Measurements from ENCODE around the gene CCDC154.
"Not testable (repeated sequence)": the region's sequence is repeated elsewhere in the genome, so short reads cannot be mapped to it uniquely, and the experiment has no call there.

CCDC154 gene, protein sequence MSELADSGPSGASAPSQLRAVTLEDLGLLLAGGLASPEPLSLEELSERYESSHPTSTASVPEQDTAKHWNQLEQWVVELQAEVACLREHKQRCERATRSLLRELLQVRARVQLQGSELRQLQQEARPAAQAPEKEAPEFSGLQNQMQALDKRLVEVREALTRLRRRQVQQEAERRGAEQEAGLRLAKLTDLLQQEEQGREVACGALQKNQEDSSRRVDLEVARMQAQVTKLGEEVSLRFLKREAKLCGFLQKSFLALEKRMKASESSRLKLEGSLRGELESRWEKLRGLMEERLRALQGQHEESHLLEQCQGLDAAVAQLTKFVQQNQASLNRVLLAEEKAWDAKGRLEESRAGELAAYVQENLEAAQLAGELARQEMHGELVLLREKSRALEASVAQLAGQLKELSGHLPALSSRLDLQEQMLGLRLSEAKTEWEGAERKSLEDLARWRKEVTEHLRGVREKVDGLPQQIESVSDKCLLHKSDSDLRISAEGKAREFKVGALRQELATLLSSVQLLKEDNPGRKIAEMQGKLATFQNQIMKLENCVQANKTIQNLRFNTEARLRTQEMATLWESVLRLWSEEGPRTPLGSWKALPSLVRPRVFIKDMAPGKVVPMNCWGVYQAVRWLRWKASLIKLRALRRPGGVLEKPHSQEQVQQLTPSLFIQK

DNA sequence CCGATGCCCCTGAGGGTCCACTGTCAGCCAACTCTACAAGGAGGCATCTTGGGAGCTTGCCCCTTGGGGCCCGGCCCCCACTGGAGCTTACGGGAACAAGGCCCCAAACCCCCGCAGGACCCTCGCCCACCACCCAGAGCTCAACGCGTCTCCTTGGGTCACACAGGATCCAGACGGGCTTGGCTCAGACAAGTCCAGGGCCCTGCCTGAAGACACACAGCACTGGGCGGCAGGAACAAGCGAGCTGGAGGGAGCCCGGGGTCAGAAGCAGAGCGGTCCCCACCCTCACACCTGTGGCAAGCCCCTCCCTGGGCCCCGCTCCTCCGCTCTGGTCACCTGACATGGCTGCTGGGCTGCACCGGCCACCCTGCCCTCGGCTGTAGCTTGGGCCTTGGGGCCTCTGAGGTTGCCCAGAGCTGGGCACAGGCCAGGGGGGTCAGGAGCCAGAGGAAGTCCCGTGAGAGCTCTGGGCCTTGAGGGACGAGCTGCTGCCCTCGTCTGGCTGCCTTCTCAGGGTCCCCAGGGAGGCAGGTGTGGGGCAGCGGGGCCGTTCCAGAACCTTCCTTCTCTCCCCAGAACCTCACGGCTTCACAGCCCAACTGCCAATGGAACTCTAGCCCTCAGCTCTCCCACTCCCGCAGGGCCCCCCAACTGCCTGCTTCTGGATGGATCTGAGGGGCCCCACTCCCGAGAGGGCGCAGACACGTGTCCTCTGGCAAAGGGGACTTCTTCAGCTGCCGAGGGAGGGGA, at the start of gene CCDC154:
Gene CCDC154, minus strand, starts transcription at position 577 of the 750 bp plus-strand sequence. Its CDS starts 234 bp downstream, at position 343.
- DNase-seq (ENCODE audit: low spot score) = no peak

DNA sequence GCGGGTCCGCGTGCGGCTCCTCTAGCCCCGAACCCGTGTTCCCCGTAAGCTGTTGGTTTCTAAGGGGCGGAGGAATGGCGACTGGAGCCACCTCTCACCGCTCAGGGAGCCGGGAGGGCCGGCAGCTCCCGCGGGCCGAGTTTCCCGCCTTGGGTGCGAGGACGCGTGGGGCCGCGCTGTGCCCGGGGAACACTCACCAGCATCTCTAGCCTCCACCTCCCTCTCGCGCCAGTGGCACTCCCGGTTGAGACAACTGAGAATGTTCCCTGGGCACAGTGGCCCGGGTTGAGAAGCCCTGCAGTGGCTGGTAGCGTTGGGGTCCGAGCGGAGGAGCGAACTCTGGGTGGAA, 49.4 kb upstream of the CCDC154 start:
- DNase-seq (ENCODE audit: low spot score) = peak; percentile 47

DNA sequence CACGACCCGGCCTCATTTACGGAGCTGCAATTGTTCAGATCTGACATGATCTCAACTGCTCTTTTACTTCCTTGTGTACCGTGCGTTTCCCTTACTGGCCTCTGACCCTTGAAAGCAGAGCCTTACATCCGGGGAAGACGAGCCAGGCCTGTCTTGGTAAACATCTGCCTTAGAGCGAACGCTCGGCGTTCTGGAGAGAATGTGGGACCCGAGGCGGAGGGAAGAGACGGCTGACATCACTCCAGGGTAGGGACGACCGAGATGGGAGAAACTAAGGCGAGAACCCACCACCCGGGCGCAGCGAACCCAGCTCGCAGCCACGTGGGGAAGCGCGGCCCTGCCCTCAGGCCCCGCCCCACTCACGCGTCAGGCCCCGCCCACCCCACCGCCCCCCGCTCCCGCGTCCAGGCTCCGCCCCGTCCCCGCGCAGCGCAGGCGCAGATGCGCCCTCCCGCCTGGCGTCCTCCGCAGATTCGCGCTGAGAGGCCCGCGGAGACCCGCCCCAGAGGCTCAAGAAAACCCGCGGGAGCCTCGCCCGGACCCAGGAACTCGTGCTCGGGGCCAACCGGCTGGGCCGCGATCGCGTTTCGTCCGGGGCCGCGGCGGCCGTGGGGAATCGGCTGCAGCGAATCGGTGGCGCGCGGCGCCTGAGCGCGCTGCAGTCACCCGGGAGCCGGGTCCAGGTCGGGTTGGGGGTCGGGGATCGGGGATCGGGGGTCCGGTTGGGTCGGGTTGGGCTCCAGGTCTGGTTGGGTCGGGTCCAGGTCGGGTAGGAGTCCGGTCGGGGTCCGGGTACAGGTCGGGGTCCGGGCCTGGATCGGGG, 48.8 kb upstream of the CCDC154 start, which contains the start of gene TELO2:
Gene TELO2, plus strand, starts transcription at position 438 of the 823 bp plus-strand sequence. CDS start 922 bp downstream, outside the sequence.
- peak; percentile 91 for DNase-seq (ENCODE audit: low spot score)

DNA sequence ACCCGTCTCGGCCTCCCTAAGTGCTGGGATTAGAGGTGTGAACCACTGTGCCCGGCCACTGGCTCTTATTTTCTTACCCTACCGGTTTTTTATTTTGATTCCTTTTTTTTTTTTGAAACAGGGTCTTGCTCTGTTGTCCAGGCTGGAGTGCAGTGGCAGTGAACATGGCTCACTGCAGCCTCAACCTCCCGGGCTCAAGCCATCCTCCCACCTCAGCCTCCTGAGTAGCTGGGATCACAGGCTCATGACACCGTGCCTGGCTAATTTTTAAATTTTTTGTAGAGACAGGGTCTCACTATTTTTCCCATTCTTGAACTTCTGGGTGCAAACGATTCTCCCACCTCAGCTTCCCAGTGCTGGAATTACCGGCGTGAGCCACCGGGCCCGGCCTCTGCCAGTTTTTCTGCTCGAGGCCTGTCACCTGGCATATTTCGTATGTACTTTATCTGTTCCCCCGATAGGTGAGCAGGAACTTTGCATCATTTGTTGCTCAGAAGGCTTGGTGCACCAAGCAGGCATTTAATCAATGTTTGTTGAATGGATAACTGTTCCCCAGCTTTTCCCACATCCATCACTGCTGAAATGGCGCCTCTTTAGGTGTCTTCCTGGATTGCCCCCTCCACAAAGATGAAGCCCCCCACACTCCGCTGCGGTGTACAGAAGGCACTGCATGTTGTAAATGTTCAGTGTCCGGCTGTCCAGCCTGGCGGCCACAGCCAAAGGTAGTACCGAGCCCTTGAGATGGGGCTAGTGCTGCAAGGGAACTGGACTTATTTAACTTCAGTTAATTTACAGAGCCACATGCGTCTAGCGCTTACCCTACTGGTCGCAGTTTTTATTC, 47.9 kb upstream of the CCDC154 start:
- no peak for DNase-seq (ENCODE audit: low spot score)

DNA sequence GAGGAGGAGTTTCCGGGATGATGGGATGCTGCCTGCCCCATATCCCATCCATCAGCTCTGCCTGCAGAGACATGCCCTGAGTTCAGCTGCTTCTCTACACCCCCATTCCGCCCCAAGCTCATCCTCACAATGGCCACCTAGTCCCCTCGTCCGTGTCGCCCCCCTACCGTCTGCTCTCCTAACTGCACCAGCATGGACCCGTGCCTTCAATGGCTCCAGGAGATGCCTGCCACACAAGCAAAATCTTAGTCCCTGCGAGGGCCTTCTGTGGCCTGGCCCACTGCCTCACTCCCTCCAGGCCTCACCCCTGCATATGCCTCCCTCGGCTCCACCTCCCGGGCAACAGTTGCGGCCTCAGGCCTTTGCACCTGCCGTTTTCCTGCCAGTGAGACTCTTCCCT, 47.0 kb upstream of the CCDC154 start:
- no peak for DNase-seq (ENCODE audit: low spot score)

DNA sequence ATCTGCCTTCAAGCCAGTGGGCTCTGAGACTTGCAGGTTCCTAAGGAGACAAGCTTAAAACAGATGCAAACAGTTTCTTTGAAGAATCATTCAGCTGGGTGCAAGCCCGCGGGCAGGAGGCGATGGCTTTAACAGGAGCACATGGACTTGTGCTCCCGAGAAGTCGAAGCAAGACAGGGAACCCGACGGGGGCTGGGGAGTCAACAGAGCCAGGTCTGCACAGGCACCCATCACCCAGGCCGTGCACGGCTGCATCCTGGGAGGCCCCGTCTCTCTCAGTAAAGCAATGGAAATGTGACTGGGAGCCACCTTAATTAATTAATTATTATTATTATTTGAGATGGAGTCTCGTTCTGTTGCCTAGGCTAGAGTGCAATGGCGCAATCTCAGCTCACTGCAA, 44.7 kb upstream of the CCDC154 start:
- DNase-seq (ENCODE audit: low spot score) = no peak

DNA sequence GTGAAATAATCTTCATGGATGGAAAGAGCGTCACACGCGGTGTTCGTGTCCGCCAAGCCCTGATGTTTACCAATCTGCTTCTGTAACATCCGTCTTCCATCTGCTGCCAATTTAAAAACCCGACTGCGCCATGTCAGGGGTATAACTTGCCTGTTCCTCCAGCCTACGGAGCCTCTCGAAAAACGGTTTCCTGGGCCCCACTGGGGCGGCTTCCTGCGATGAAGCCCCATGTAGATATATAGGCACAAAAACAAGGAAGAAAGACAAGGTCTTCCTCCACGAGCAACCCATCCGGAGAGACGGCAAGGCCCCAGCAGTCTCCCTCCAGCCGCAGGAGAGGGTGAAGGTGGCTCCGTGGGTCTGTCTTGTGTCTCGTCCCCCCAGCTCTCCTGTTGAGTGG, 44.3 kb upstream of the CCDC154 start, which contains the start of gene PTX4:
Gene PTX4, minus strand, starts transcription at position 326 of the 400 bp plus-strand sequence. Its CDS starts 35 bp downstream, at position 291.
- DNase-seq (ENCODE audit: low spot score) = no peak

DNA sequence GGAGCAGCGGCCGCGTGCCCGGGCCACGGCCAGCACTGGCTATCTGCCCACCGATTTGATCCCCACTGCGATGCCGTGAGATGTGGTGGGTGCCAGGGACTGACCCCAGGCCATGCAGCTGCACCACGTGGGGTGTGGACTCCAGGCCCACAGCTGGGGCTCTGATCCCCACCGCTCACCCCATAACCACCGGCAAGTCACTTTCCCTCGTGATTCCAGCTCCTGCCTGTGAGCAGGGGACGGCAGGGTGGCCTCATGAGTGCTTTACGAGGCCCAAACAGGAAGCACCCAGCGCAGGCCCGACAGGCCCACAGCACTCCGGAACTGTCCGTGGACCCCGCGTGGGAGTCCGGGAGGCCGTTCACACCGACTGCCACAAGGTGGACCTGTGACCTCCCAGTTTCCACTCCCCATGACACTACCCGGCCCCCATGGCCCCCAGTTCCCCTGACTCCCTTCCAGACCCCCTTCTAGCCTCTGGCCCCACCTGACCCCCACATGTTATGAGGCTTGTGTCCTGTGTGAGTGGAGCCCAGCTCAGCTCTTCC, 43.8 kb upstream of the CCDC154 start:
- no peak for DNase-seq (ENCODE audit: low spot score)

DNA sequence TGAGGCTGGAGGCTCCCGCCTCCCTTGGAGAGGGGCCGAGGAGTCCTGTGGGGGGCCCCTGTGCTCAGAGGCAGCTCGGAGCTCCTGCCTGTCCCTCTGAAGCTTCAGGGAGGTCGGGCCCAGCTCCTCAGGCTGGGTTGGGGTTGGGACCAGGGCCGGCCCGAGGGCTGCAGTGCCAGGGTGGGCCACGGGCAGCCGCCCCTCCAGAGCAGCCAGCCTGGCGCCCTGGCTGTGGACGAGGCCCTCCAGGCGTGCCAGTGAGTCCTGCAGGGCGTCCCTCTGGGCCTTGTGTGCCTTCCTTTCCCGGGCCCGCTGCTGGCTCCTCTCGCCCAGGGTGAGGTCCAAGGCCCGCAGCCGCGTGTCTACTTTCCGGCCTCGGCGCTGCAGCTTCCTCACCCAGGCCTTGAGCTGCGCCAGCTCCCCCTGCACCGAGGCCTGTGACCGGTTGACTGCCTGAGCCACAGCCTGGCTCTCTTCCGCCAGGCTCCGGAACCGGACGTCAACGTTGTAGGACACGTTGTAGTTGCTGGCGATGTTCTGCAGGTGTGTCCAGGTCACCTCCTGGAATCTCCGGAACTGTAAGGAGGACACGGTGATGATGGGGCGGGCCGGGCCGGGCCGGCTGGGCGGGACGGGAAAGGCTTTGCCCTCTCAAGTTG, 43.2 kb upstream of the CCDC154 start:
- no peak for DNase-seq (ENCODE audit: low spot score)

DNA sequence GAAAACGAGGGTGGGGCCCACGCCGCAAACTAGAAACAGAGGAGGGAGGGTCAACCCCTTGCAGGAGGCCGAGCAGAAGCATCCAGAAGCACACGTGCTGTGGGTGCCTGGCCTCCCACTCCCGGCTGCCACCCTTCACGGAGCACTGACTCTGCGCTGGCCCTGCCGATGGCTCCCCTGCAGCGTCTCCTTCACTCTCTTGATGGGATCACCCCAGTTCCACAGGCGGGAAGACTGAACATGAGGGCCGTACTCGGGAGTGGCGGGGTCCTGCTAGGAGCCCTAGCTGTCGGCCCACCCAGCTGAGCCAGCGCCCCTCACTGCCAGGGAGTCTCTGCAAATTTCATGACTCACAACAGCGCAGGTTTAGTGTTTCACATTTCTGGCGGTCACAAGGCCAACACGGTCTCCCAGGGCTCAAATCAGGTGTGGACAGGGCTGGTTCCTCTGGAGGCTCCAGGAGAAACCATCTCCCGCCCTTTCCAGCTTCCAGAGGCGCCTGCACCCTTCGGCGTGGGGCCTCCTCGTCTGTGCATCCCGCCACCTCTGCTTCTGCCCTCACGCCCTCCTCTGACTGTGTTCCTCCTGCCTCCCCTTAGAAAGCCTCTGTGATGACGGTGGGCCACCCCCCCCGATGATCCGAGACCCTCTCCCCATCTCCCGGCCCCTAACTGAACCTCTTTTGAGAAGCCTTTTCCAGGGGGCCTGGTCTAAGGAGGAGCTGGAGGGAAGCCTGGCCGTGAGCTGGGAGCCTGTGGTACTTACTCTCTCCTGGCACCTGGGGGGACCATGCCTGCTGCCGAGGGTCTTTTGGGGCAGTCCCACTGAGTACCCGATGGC, 42.4 kb upstream of the CCDC154 start:
- DNase-seq (ENCODE audit: low spot score) = no peak

DNA sequence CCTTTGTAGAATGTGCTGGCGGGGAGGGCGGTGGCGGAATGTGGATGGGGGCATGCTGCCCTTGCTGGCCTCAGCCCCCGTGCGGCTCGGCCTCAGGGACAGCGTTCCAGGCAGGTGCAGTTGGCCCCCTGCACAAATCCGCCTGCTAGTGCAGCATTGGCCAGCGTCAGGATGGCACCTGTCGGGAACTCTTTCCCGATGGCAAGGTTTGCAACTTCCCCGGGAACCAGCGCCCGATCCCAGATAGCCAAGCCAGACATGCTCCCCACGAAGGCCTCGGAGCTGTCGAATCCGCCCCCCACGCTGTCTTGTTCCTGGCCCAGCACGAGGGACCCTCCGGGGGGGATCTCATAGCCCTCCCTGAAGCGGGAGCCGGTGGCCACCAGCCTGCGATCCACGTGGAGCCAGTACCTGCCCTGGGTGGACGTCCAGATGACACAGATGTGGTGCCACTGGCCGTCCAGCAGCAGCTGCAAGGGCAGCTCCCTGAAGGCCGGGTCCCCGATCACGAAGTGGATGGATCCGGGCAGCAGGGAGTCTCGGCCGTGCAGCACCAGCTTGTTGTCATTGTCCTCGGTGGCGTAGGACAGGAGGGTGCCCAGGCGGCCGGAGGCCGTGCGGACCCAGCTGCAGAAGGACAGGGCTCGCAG, 41.6 kb upstream of the CCDC154 start:
- no peak for DNase-seq (ENCODE audit: low spot score)

DNA sequence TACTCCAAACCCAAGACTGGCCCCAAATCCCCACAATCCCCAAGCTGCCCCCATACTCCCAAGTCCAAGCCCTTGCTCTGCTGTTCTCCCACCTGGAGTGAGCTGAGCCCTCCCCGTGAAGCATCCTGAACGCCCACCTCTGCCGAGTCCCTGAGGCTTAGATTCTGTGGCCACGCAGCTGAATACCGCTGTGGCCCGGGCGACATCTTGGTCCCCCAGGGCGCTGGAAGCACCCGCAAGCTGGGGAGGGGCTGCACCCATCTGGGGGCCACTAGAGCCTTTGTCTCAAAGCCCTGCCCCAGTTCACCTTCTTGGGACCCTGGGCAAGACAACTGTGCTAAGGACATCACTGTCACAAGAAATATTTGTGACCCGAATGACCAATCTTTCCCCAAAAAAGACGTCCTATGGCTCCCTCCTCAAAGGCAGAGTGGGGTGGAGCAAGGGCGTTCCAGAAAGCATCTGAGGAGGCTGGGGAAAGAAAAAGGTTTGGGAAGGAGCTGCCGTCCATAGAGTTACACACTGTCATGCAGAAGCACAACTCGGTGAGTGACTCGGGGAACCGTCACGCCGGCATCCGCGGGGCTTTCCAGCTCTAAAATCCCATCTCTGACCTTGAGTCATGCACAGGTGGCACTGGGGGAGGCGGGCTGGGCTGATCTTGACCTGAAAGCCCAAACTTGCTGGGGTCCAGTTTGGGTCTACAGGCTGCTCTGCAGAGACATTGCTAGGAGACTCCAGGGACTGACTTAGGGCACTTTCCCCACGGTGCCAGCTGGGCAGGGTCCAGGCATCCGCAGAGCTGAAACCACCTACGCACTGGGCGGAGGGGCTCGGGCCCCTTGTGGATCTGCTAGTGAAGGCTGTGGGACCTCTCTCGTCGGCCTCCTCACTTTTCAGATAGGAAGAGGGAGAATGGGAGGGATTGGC, 37.8 kb upstream of the CCDC154 start:
- DNase-seq (ENCODE audit: low spot score) = no peak

DNA sequence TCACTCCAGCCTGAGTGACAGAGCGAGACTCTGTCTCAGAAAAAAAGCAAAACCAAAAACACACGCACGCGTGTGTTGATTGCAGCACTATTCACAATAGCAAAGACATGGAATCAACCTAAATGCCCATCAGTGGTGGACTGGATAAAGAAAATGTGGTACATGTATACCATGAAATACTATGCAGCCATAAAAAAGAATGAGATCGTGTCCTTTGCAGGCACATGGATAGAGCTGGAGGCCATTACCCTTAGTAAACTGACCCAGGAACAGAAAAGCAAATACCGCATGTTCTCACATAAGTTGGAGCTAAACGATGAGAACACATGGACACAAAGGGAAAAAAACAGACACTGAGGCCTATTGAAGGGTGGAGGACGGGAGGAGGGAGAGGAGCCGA, 34.6 kb upstream of the CCDC154 start:
- DNase-seq (ENCODE audit: low spot score) = not testable (repeated sequence)

DNA sequence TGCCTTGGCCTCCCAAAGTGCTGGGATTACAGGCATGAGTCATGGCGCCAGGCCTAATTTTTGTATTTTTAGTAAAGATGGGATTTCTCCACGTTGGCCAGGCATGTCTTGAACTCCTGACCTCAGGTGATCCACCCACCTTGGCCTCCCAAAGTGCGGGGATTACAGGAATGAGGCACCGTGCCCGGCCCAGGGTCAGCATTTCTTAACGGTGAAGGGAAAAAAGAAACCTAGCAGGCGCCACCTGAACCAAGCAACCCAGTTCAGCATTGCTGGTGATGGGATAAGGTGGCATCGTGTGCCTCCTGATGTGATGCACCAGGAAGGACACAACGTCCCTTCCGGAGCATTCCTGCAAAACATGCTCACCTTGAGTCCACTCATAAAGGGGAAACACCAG, 32.7 kb upstream of the CCDC154 start:
- DNase-seq (ENCODE audit: low spot score) = no peak

DNA sequence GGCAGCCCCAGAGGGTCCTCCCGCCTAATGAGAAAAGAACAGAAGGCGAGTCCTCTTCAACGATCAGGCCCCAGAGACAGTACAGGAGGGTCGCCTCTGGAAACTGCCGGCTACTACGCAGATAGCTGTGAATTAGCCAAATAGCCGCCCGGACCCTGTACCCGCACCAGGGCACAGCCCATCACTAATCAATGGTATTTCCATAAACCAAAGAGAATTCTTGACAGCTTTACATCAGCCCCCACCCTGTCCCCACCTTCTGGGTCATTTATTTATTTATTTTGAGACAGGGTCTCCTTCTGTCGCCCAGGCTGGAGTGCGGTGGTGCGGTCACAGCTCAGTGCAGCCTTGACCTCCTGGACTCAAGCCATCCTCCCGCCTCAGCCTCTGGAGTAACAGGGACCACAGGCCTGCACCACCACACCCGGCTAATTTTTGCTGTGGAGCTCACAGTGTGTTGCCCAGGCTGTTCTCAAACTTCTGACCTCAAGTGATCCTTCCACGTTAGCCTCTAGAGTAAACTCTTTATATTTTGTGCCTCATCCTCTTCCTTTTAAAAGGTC, 31.3 kb upstream of the CCDC154 start:
- no peak for DNase-seq (ENCODE audit: low spot score)

DNA sequence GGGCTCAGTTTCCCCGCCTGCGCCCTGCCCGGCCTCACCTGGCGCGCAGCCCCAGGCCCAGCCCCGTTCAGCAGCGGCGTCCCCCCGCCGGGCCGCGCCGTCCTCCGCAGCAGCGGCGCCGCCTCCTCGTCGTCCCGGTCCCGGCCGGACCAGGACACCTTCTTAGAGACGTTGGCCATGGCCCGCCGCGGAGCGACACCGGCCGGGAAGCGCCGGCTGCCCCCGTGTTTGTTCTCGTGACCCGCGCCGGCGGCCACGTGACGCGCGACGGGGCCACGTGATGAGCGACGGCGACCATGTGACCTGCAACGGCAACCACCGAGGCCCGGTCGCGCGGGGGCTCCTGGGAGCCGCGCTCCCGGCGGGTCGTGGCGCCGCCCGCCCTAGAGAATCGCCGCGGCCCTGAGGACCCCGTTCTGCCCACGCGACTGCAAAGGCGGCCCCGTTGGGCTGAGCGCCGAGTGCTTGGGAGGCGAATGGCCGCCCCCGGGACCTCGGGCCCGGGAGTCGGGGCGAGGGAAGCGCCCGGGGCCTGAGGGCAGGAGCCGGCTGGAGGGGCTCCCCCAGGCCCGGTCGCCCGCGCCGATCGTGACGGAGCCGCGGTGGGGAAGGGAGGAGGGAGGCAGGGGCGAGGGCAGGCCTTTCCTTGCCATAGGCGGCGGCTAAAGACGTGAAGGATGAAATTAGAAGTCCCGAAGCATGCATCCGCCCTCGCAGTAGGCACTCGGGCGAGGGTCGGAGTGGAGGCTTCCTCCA, 30.6 kb upstream of the CCDC154 start, which contains the start of gene CLCN7:
Gene CLCN7, minus strand, starts transcription at position 233 of the 756 bp plus-strand sequence. Its CDS starts 54 bp downstream, at position 179.
- peak; percentile 94 for DNase-seq (ENCODE audit: low spot score)
